ENCODE measurements around the gene DNAJB6. TPM values are rescaled to one million over a fixed set of nuclear protein-coding genes. Genes with fewer than 3 reads are reported as not detected.
A peak's percentile ranks its signal among the peaks of the same experiment; 100 is the strongest.

DNAJB6 gene
- total RNA-seq, 1 donor from 2014 or later, result 172 TPM

DNA sequence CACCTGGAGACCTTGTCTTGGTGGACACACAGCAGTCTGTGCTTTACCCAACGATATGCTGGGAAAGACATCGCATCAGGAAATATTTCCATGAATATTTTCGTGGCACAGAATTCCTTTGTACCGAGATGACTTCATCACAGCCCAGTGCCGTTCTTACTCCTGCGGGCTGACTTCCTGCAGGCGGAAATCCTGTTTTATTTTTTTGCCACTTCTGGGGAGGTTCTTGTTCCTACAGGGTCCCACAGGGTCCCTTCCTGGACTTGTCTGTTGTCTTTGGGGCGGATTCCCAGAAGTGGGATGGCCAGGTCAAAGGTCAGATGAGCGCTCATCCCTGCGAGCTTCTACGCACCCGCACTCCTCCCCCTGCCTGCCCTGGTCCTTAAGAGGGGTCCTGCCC, 86.5 kb downstream of the DNAJB6 start:
- Histone ChIP-seq H3F3A (ENCODE audit: low read depth) (no peaks in the 10 kb centered on the region), H3K4me3 (no peak overlapping the region), H3K79me2 (ENCODE audit: low read depth) (no peaks in the 10 kb centered on the region), H3K9ac (no peak overlapping the region), H3K36me3 (no peaks in the 10 kb centered on the region), H3K27ac (no peak overlapping the region), H3K27me3 (no peaks in the 10 kb centered on the region), H4K20me1 (ENCODE audit: low read depth) (no peaks in the 10 kb centered on the region), H3K4me2 (no peak overlapping the region), H3K9me3 (ENCODE audit: low read depth) (no peaks in the 10 kb centered on the region), H2AFZ (replicated peaks) (no peak overlapping the region), H3K4me1 (no peaks in the 10 kb centered on the region)
- H3K4me3 Mint-ChIP-seq, result no peak overlapping the region
- peak overlapping the region; percentile 25 for H3K27ac Mint-ChIP-seq
- no peaks in the 10 kb centered on the region for H3K9me3 Mint-ChIP-seq
- H3K36me3 Mint-ChIP-seq, result no peaks in the 10 kb centered on the region
- no peak for DNase-seq (ENCODE audit: low spot score)
- peaks cover 8% of the 10 kb centered on the region for H3K4me1 Mint-ChIP-seq
- H3K27me3 Mint-ChIP-seq (ENCODE audit: insufficient read depth, low read depth), result peaks cover 7% of the 10 kb centered on the region
- TF ChIP-seq EZH2 (IDR thresholded peaks at IDR 0.05) (no peak), EZH2phosphoT487 (IDR thresholded peaks at IDR 0.05) (no peak), CTCF (IDR thresholded peaks at IDR 0.05) (no peak)

GRCh38 chr7:157423886-157424565, 87.2 kb downstream of the DNAJB6 start:
- Histone ChIP-seq H3K4me2 (no peak overlapping the region), H3K36me3 (no peaks in the 10 kb centered on the region), H3K79me2 (ENCODE audit: low read depth) (no peaks in the 10 kb centered on the region), H4K20me1 (ENCODE audit: low read depth) (no peaks in the 10 kb centered on the region), H3K9me3 (ENCODE audit: low read depth) (no peaks in the 10 kb centered on the region), H3F3A (ENCODE audit: low read depth) (no peaks in the 10 kb centered on the region), H3K27ac (no peak overlapping the region), H3K4me3 (no peak overlapping the region), H2AFZ (replicated peaks) (no peak overlapping the region), H3K27me3 (no peaks in the 10 kb centered on the region), H3K4me1 (no peaks in the 10 kb centered on the region), H3K9ac (no peak overlapping the region)
- no peak overlapping the region for H3K4me3 Mint-ChIP-seq
- no peak for DNase-seq (ENCODE audit: low spot score)
- no peak for TF ChIP-seq EZH2phosphoT487 (IDR thresholded peaks at IDR 0.05)
- no peak for TF ChIP-seq EZH2 (IDR thresholded peaks at IDR 0.05)
- TF ChIP-seq CTCF (IDR thresholded peaks at IDR 0.05), result no peak
- peaks cover 8% of the 10 kb centered on the region for H3K4me1 Mint-ChIP-seq
- H3K36me3 Mint-ChIP-seq, result no peaks in the 10 kb centered on the region
- no peak overlapping the region for H3K27ac Mint-ChIP-seq
- H3K27me3 Mint-ChIP-seq (ENCODE audit: insufficient read depth, low read depth), result peaks cover 7% of the 10 kb centered on the region
- H3K9me3 Mint-ChIP-seq, result no peaks in the 10 kb centered on the region

- H3K4me1 ChIP-seq, result no peaks in the 10 kb centered on the region
- H3K79me2 ChIP-seq (ENCODE audit: low read depth), result no peaks in the 10 kb centered on the region
- TF ChIP-seq EZH2phosphoT487 (IDR thresholded peaks at IDR 0.05) (no peak), EZH2 (IDR thresholded peaks at IDR 0.05) (no peak), CTCF (IDR thresholded peaks at IDR 0.05) (no peak)
- H3K9me3 ChIP-seq (ENCODE audit: low read depth), result no peaks in the 10 kb centered on the region
- H2AFZ ChIP-seq (replicated peaks), result no peak overlapping the region
- H3K27ac ChIP-seq, result no peak overlapping the region
- DNase-seq (ENCODE audit: low spot score), result no peak
- H3F3A ChIP-seq (ENCODE audit: low read depth), result no peaks in the 10 kb centered on the region
- Mint-ChIP-seq H3K4me3 (no peak overlapping the region), H3K27me3 (ENCODE audit: insufficient read depth, low read depth) (peaks cover 7% of the 10 kb centered on the region), H3K36me3 (no peaks in the 10 kb centered on the region), H3K4me1 (peaks cover 8% of the 10 kb centered on the region), H3K9me3 (no peaks in the 10 kb centered on the region), H3K27ac (no peak overlapping the region)
- no peak overlapping the region for H3K9ac ChIP-seq
- no peaks in the 10 kb centered on the region for H4K20me1 ChIP-seq (ENCODE audit: low read depth)
- H3K4me2 ChIP-seq, result no peak overlapping the region
- H3K27me3 ChIP-seq, result no peaks in the 10 kb centered on the region
- H3K36me3 ChIP-seq, result no peaks in the 10 kb centered on the region
- H3K4me3 ChIP-seq, result no peak overlapping the region
These were observed 88.4 kb downstream of the DNAJB6 start for GRCh38 chr7:157425137-157425731.

Data from neural progenitor cell (in vitro differentiated cells).